Thyroid gland (tissue), 4 donors: ENCODE data around the gene ATP9B. TPM values are rescaled to one million over a fixed set of nuclear protein-coding genes. Genes with fewer than 3 reads are reported as not detected.

Experiments
- DNase-seq, 2 donors: peaks; one replicate each; pipeline ENCODE4 v3.0.0-alpha.2; 2019
- H3K27ac ChIP-seq, 3 donors: fragments of 200-600 bp; sonication (generic); 1 replicate in 2 of 3; 2 replicates in 1 of 3; pipeline ENCODE4 v1.5.1; 2016 to 2019; ENCODE audit warnings: mild to moderate bottlenecking in 1 of 3, moderate library complexity in 1 of 3
- H3K27me3 ChIP-seq: fragments of 200-600 bp; sonication (generic); one replicate; pipeline ENCODE4 v1.5.1; 2019
- H3K36me3 ChIP-seq, 2 donors: fragments of 200-600 bp; sonication (generic); one replicate each; pipeline ENCODE4 v1.5.1; 2016 to 2019
- H3K4me1 ChIP-seq, 2 donors: fragments of 200-600 bp; sonication (generic); one replicate each; pipeline ENCODE4 v1.5.1; 2017 to 2019
- H3K4me3 ChIP-seq, 3 donors: fragments of 200-600 bp; sonication (generic); replicated peaks in 1 of 3; 1 replicate in 2 of 3; 2 replicates in 1 of 3; pipeline ENCODE4 v1.5.1; 2016; ENCODE audit warnings: mild to moderate bottlenecking in 1 of 3
- H3K9me3 ChIP-seq: fragments of 200-600 bp; sonication (generic); one replicate; pipeline ENCODE4 v1.5.1; 2017
- CTCF ChIP-seq, 6 experiments: fragments of 200-600 bp in 3 of 6; fragments of 450-650 bp in 3 of 6; sonication (generic) in 3 of 6; IDR thresholded peaks; one replicate each; pipeline ENCODE4 v1.5.1; 2016 to 2019; ENCODE audit warnings: antibody characterized with exemption in 6 of 6, mild to moderate bottlenecking in 2 of 6, inconsistent platforms in 1 of 6, moderate library complexity in 1 of 6
- POLR2A ChIP-seq, 2 donors: fragments of 450-650 bp; IDR thresholded peaks; one replicate each; pipeline ENCODE4 v1.6.1; 2017; ENCODE audit warnings: antibody characterized with exemption in 2 of 2, mild to moderate bottlenecking in 2 of 2, moderate library complexity in 1 of 2
- WGBS, 2 donors: methylation state at CpG; one replicate each; pipeline ENCODE4 v1.1.5; 2017; 5-methylcytosine and 5-hydroxymethylcytosine counted together
- intact Hi-C: fragments of 100-400 bp; cut with DNase I; formaldehyde crosslinking; loops from one replicate; pipeline ENCODE4 v1.15.1; 2023
- total RNA-seq, 4 donors: library from RNA; depleted of rRNA; stranded (reverse); fragments of >200 nt; gene quantifications; one replicate each; pipeline ENCODE4 v1.2.3, GENCODE V29; 2016

Gene ATP9B
- total RNA-seq, 4 donors from 2014 or later: 30.6 to 58.1 (median 48.2) TPM

GRCh38 chr18:79173742-79174141 is 104.5 kb downstream of the ATP9B start:
- no peak overlapping the region for H3K27ac ChIP-seq
- H3K27me3 ChIP-seq: no peaks in the 10 kb centered on the region
- H3K36me3 ChIP-seq: no peaks in the 10 kb centered on the region
- no peak for DNase-seq
- WGBS, 2 donors: 91 to 92% methylated on average over 2 of the region's 2 CpGs
- no peaks in the 10 kb centered on the region for H3K4me1 ChIP-seq
- H3K4me3 ChIP-seq: no peak overlapping the region
- TF ChIP-seq POLR2A (IDR thresholded peaks at IDR 0.05) (no peak), CTCF (IDR thresholded peaks at IDR 0.05) (no peak)
- intact Hi-C loops: no loop called here
- H3K9me3 ChIP-seq: no peaks in the 10 kb centered on the region

- H3K27me3 ChIP-seq: no peaks in the 10 kb centered on the region
- TF ChIP-seq POLR2A (IDR thresholded peaks at IDR 0.05) (no peak), CTCF (IDR thresholded peaks at IDR 0.05) (no peak)
- H3K4me3 ChIP-seq: no peak overlapping the region
- no peaks in the 10 kb centered on the region for H3K9me3 ChIP-seq
- no peaks in the 10 kb centered on the region for H3K36me3 ChIP-seq
- WGBS, 2 donors: 95 to 96% methylated on average over 10 of the region's 10 CpGs
- no peak overlapping the region for H3K27ac ChIP-seq
- intact Hi-C loops: no loop called here
- H3K4me1 ChIP-seq: peaks cover 0 to 4% of the 10 kb centered on the region in 2 donors
- DNase-seq: no peak
Observed at GRCh38 chr18:79178113-79178531, 108.9 kb downstream of the ATP9B start.

- WGBS, 2 donors: 97% methylated on average over 3 of the region's 3 CpGs
- Histone ChIP-seq H3K27me3 (no peaks in the 10 kb centered on the region), H3K36me3 (no peaks in the 10 kb centered on the region), H3K4me1 (peaks cover 0 to 4% of the 10 kb centered on the region in 2 donors), H3K27ac (no peak overlapping the region), H3K4me3 (no peak overlapping the region), H3K9me3 (no peaks in the 10 kb centered on the region)
- intact Hi-C loops: no loop called here
- no peak for DNase-seq
- TF ChIP-seq POLR2A (IDR thresholded peaks at IDR 0.05) (no peak), CTCF (IDR thresholded peaks at IDR 0.05) (no peak)
Observed at GRCh38 chr18:79182047-79182713, 113.0 kb downstream of the ATP9B start.

GRCh38 chr18:79185648-79186047 is 116.5 kb downstream of the ATP9B start:
- peaks cover 0 to 4% of the 10 kb centered on the region in 2 donors for H3K4me1 ChIP-seq
- H3K36me3 ChIP-seq: no peaks in the 10 kb centered on the region
- H3K9me3 ChIP-seq: no peaks in the 10 kb centered on the region
- intact Hi-C loops: no loop called here
- H3K27me3 ChIP-seq: no peaks in the 10 kb centered on the region
- TF ChIP-seq POLR2A (IDR thresholded peaks at IDR 0.05) (no peak), CTCF (IDR thresholded peaks at IDR 0.05) (no peak)
- H3K4me3 ChIP-seq: no peak overlapping the region
- no peak for DNase-seq
- no peak overlapping the region for H3K27ac ChIP-seq
- 92 to 94% methylated on average over 3 of the region's 3 CpGs for WGBS, 2 donors

GRCh38 chr18:79186649-79187048 is 117.5 kb downstream of the ATP9B start:
- DNase-seq: no peak
- Histone ChIP-seq H3K4me3 (no peak overlapping the region), H3K27ac (no peak overlapping the region), H3K36me3 (no peaks in the 10 kb centered on the region), H3K4me1 (no peaks in the 10 kb centered on the region), H3K27me3 (no peaks in the 10 kb centered on the region), H3K9me3 (no peaks in the 10 kb centered on the region)
- TF ChIP-seq POLR2A (IDR thresholded peaks at IDR 0.05): no peak
- no peak for TF ChIP-seq CTCF (IDR thresholded peaks at IDR 0.05)
- intact Hi-C loops: no loop called here
- WGBS, 2 donors: 85 to 100% methylated on average over 2 of the region's 2 CpGs
